ENCODE measurements around the gene FAT2. TPM values are rescaled to one million over a fixed set of nuclear protein-coding genes. Genes with fewer than 3 reads are reported as not detected.

Gene FAT2
- total RNA-seq, 1 donor from 2014 or later = under 0.01 TPM

- DNase-seq (ENCODE audit: low read depth) = no peak
- TF ChIP-seq CTCF (conservative IDR thresholded peaks at IDR 0.05; ENCODE audit: low read depth, low read length) = no peak
- H3K4me3 ChIP-seq (ENCODE audit: low read depth, low read length) = no peak overlapping the region
Observed at GRCh38 chr5:151547364-151547763, 43.8 kb downstream of the FAT2 start.

- no peak for TF ChIP-seq CTCF (conservative IDR thresholded peaks at IDR 0.05; ENCODE audit: low read depth, low read length)
- DNase-seq (ENCODE audit: low read depth) = no peak
- no peak overlapping the region for H3K4me3 ChIP-seq (ENCODE audit: low read depth, low read length)
Observed at GRCh38 chr5:151541571-151541970, 49.6 kb downstream of the FAT2 start.

Other genes with a start within 250 kb of the FAT2 start
- not detected in 2 replicates for gene SLC36A2, start 243.8 kb downstream of the FAT2 start, total RNA-seq
- gene SLC36A1, start 143.7 kb downstream of the FAT2 start, total RNA-seq = 2.4 and 4.6 TPM in 2 replicates
- 165 and 199 TPM in 2 replicates for gene SPARC, start 95.6 kb upstream of the FAT2 start, total RNA-seq
- gene ATOX1, start 167.3 kb upstream of the FAT2 start, total RNA-seq = 146 and 222 TPM in 2 replicates
- gene G3BP1, start 180.6 kb upstream of the FAT2 start, total RNA-seq = 118 and 194 TPM in 2 replicates

All from epithelial cell of proximal tubule (primary cell).